ENCODE data around the gene SUSD3.

SUSD3 gene

GRCh38 chr9:93121316-93122241, 63.1 kb downstream of the SUSD3 start:
- no peak for DNase-seq (ENCODE audit: low read depth in 4 of 4, low spot score in 1 of 4)

GRCh38 chr9:93122721-93123221, 64.3 kb downstream of the SUSD3 start:
- no peak for DNase-seq (ENCODE audit: low read depth in 4 of 4, low spot score in 1 of 4)

GRCh38 chr9:93123561-93124283, 65.2 kb downstream of the SUSD3 start:
- DNase-seq (ENCODE audit: low read depth in 4 of 4, low spot score in 1 of 4) = no peak

- DNase-seq (ENCODE audit: low read depth in 4 of 4, low spot score in 1 of 4) = no peak
Measured at GRCh38 chr9:93124793-93125192, 66.3 kb downstream of the SUSD3 start.

GRCh38 chr9:93125331-93125894, 66.9 kb downstream of the SUSD3 start:
- no peak for DNase-seq (ENCODE audit: low read depth in 4 of 4, low spot score in 1 of 4)

GRCh38 chr9:93126151-93126781, 67.8 kb downstream of the SUSD3 start:
- DNase-seq (ENCODE audit: low read depth in 4 of 4, low spot score in 1 of 4) = no peak

GRCh38 chr9:93126825-93127368, 68.4 kb downstream of the SUSD3 start:
- no peak for DNase-seq (ENCODE audit: low read depth in 4 of 4, low spot score in 1 of 4)

- no peak for DNase-seq (ENCODE audit: low read depth in 4 of 4, low spot score in 1 of 4)
Measured at GRCh38 chr9:93127395-93127911, 69.0 kb downstream of the SUSD3 start.

GRCh38 chr9:93128011-93128714, 69.7 kb downstream of the SUSD3 start:
- no peak for DNase-seq (ENCODE audit: low read depth in 4 of 4, low spot score in 1 of 4)

- no peak for DNase-seq (ENCODE audit: low read depth in 4 of 4, low spot score in 1 of 4)
Measured at GRCh38 chr9:93128715-93129224, 70.3 kb downstream of the SUSD3 start.

GRCh38 chr9:93129286-93129685, 70.8 kb downstream of the SUSD3 start:
- DNase-seq (ENCODE audit: low read depth in 4 of 4, low spot score in 1 of 4) = no peak

- DNase-seq (ENCODE audit: low read depth in 4 of 4, low spot score in 1 of 4) = no peak
Measured at GRCh38 chr9:93129691-93130500, 71.4 kb downstream of the SUSD3 start.

- DNase-seq (ENCODE audit: low read depth in 4 of 4, low spot score in 1 of 4) = no peak
Measured at GRCh38 chr9:93130861-93131481, 72.5 kb downstream of the SUSD3 start.

- DNase-seq (ENCODE audit: low read depth in 4 of 4, low spot score in 1 of 4) = no peak
Measured at GRCh38 chr9:93131599-93132286, 73.2 kb downstream of the SUSD3 start.

- no peak for DNase-seq (ENCODE audit: low read depth in 4 of 4, low spot score in 1 of 4)
Measured at GRCh38 chr9:93132287-93132927, 73.9 kb downstream of the SUSD3 start.

- no peak for DNase-seq (ENCODE audit: low read depth in 4 of 4, low spot score in 1 of 4)
Measured at GRCh38 chr9:93132946-93133680, 74.6 kb downstream of the SUSD3 start.

GRCh38 chr9:93133681-93134014, 75.1 kb downstream of the SUSD3 start:
- DNase-seq (ENCODE audit: low read depth in 4 of 4, low spot score in 1 of 4) = no peak
